Tibial artery (tissue), 4 donors: ENCODE measurements around the gene SPHK2.

Experiments used
- DNase-seq, 2 donors: peaks; one replicate each; pipeline ENCODE4 v3.0.0-alpha.2; 2019
- H3K27ac ChIP-seq, 2 donors: fragments of 200-600 bp; sonication (generic) in 1 of 2; 1 replicate in 1 of 2; 2 replicates in 1 of 2; pipeline ENCODE4 v1.5.1; 2018 to 2019; ENCODE audit warnings: mild to moderate bottlenecking in 1 of 2
- H3K27me3 ChIP-seq, 2 donors: fragments of 200-600 bp; sonication (generic) in 1 of 2; one replicate each; pipeline versions ENCODE4 v1.5.1 to v1.6.0; 2016 to 2019
- H3K36me3 ChIP-seq, 3 donors: fragments of 200-600 bp; sonication (generic) in 2 of 3; one replicate each; pipeline ENCODE4 v1.5.1; 2016 to 2019; ENCODE audit warnings: mild to moderate bottlenecking in 2 of 3
- H3K4me1 ChIP-seq, 4 donors: fragments of 200-600 bp; sonication (generic) in 2 of 4; 1 replicate in 3 of 4; 2 replicates in 1 of 4; pipeline ENCODE4 v1.5.1; 2016 to 2019
- H3K4me3 ChIP-seq, 2 donors: fragments of 200-600 bp; sonication (generic) in 1 of 2; 1 replicate in 1 of 2; 2 replicates in 1 of 2; pipeline ENCODE4 v1.5.1; 2018 to 2019; ENCODE audit warnings: mild to moderate bottlenecking in 2 of 2
- H3K9me3 ChIP-seq, 3 donors: fragments of 200-600 bp; sonication (generic) in 1 of 3; one replicate each; pipeline ENCODE4 v1.5.1; 2016 to 2019
- CTCF ChIP-seq, 2 experiments: fragments of 200-600 bp in 1 of 2; fragments of 450-650 bp in 1 of 2; IDR thresholded peaks; one replicate each; pipeline ENCODE4 v1.5.1; 2017 to 2019; ENCODE audit warnings: antibody characterized with exemption in 2 of 2, mild to moderate bottlenecking in 1 of 2, moderate library complexity in 1 of 2
- intact Hi-C: fragments of 100-400 bp; cut with DNase I; formaldehyde crosslinking; loops from one replicate; pipeline ENCODE4 v1.15.0; 2023; ENCODE audit warnings: low total_unique reads

Gene SPHK2

GRCh38 chr19:48668332-48668731 is 49.0 kb downstream of the SPHK2 start:
- no peaks in the 10 kb centered on the region for H3K4me1 ChIP-seq
- H3K36me3 ChIP-seq = no peaks in the 10 kb centered on the region
- no peaks in the 10 kb centered on the region for H3K9me3 ChIP-seq
- H3K27me3 ChIP-seq = no peaks in the 10 kb centered on the region
- TF ChIP-seq CTCF (IDR thresholded peaks at IDR 0.05) = no peak
- no peak overlapping the region for H3K4me3 ChIP-seq
- no peak overlapping the region for H3K27ac ChIP-seq
- intact Hi-C loops = no loop called here
- no peak for DNase-seq

- intact Hi-C loops = no loop called here
- no peak overlapping the region for H3K4me3 ChIP-seq
- no peaks in the 10 kb centered on the region for H3K36me3 ChIP-seq
- TF ChIP-seq CTCF (IDR thresholded peaks at IDR 0.05) = no peak
- no peak for DNase-seq
- no peaks in the 10 kb centered on the region for H3K27me3 ChIP-seq
- no peak overlapping the region for H3K27ac ChIP-seq
- H3K9me3 ChIP-seq = no peaks in the 10 kb centered on the region
- no peaks in the 10 kb centered on the region for H3K4me1 ChIP-seq
These were observed 49.5 kb downstream of the SPHK2 start for GRCh38 chr19:48668761-48669160.

DNA sequence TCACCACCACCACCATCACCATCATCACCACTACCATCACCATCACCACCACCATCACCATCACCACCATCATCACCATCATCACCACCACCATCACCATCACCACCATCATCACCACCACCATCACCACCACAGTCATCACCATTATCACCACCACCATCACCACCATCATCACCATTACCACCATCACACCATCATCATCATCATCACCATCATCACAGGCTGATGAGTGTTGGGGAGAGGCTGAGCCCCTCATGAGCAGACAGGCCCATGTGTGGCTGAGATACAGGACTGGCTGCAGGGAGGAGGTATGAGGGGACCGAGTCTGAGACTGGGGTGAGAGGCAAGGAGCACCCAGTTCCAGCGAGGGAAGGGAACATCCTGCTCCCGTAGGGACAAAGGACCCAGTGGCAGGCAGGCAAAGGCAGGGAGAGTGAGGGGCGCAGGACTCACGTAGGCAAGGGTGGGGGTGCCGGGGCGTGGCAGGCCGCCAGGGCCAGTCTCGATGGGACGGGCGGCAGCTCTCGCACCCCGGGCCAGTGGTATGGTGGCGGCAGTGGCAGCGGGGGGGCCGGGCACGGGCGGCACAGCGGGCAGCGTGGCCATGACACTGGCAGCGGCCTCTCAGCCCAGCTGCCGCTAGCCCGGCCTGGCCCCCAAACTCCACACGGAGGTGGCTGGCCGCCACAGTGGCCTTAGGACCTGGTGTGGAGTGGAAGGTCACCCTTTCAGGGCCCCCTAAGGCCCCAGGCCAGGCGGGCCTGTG is 50.8 kb downstream of the SPHK2 start:
- Histone ChIP-seq H3K27ac (no peak overlapping the region), H3K9me3 (no peaks in the 10 kb centered on the region), H3K27me3 (no peaks in the 10 kb centered on the region), H3K4me3 (no peak overlapping the region), H3K36me3 (no peaks in the 10 kb centered on the region), H3K4me1 (peaks cover 0 to 2% (median under 1%) of the 10 kb centered on the region in 4 donors)
- intact Hi-C loops = no loop called here
- no peak for TF ChIP-seq CTCF (IDR thresholded peaks at IDR 0.05)
- DNase-seq = no peak

- Histone ChIP-seq H3K27ac (no peak overlapping the region), H3K9me3 (no peaks in the 10 kb centered on the region), H3K4me1 (peaks cover 0 to 9% (median 3%) of the 10 kb centered on the region in 4 donors), H3K27me3 (no peaks in the 10 kb centered on the region), H3K36me3 (no peaks in the 10 kb centered on the region), H3K4me3 (no peak overlapping the region)
- DNase-seq = no peak
- intact Hi-C loops = no loop called here
- TF ChIP-seq CTCF (IDR thresholded peaks at IDR 0.05) = no peak
These were observed 51.6 kb downstream of the SPHK2 start for GRCh38 chr19:48670699-48671445.

- intact Hi-C loops = no loop called here
- H3K9me3 ChIP-seq = no peaks in the 10 kb centered on the region
- H3K27me3 ChIP-seq = no peaks in the 10 kb centered on the region
- H3K4me3 ChIP-seq = no peak overlapping the region
- peaks cover 0 to 9% (median 3%) of the 10 kb centered on the region in 4 donors for H3K4me1 ChIP-seq
- DNase-seq = no peak
- H3K27ac ChIP-seq = no peak overlapping the region
- no peak for TF ChIP-seq CTCF (IDR thresholded peaks at IDR 0.05)
- no peaks in the 10 kb centered on the region for H3K36me3 ChIP-seq
These were observed 52.2 kb downstream of the SPHK2 start for GRCh38 chr19:48671446-48671995.
